ENCODE measurements around the gene SULT2A1. TPM values are rescaled to one million over a fixed set of nuclear protein-coding genes. Genes with fewer than 3 reads are reported as not detected.

The SULT2A1 gene
- total RNA-seq, 4 donors from 2014 or later: 0.32 to 0.96 TPM; not detected in 2

GRCh38 chr19:47824396-47824795 is 61.7 kb downstream of the SULT2A1 start:
- Histone ChIP-seq H3K27ac (no peak overlapping the region), H3K4me1 (no peaks in the 10 kb centered on the region), H3K9me3 (no peaks in the 10 kb centered on the region), H3K4me3 (no peak overlapping the region), H3K27me3 (peaks cover 35% of the 10 kb centered on the region), H3K36me3 (no peaks in the 10 kb centered on the region)
- in situ Hi-C loops (cut with MboI; ENCODE audit: low pct_ligation_motif_present in 1 of 4, low pct_unique_long_range_greater_than_20kb in 1 of 4, low sequenced_read_pairs in 3 of 4) (no loop called here), intact Hi-C loops (cut with DNase I; ENCODE audit: low total_unique reads) (loop anchor here (5.0 kb wide), 1 partner anchor 583 kb away; no protein-coding TSS in a partner anchor)
- WGBS, 2 donors (ENCODE audit: low coverage in 1 of 2): 70% methylated on average over 6 of the region's 6 CpGs; no CpG with 5 or more reads in 1 of the 2 donors
- no peak for TF ChIP-seq EP300 (IDR thresholded peaks at IDR 0.05; ENCODE audit: low read depth)
- no peak for TF ChIP-seq POLR2AphosphoS5 (IDR thresholded peaks at IDR 0.05)
- no peak for TF ChIP-seq CTCF (IDR thresholded peaks at IDR 0.05)
- no peak for DNase-seq

GRCh38 chr19:47821460-47822020 is 64.6 kb downstream of the SULT2A1 start, which contains the start of gene CRX:
Gene CRX (plus strand): TSS chr19:47821937. CDS start chr19:47834444, 12,507 bp downstream.
- intact Hi-C loops (cut with DNase I; ENCODE audit: low total_unique reads) (loop anchor here (5.0 kb wide), 1 partner anchor 586 kb away; no protein-coding TSS in a partner anchor), in situ Hi-C loops (cut with MboI; ENCODE audit: low pct_ligation_motif_present in 1 of 4, low pct_unique_long_range_greater_than_20kb in 1 of 4, low sequenced_read_pairs in 3 of 4) (no loop called here)
- Histone ChIP-seq H3K4me1 (no peaks in the 10 kb centered on the region), H3K9me3 (no peaks in the 10 kb centered on the region), H3K27ac (no peak within 1 kb of the TSS), H3K36me3 (no peaks in the 10 kb centered on the region), H3K27me3 (peaks cover 36% of the 10 kb centered on the region), H3K4me3 (no peak within 1 kb of the TSS)
- no peak for DNase-seq
- no peak for TF ChIP-seq EP300 (IDR thresholded peaks at IDR 0.05; ENCODE audit: low read depth)
- TF ChIP-seq POLR2A (IDR thresholded peaks at IDR 0.05): no peak
- no peak for TF ChIP-seq POLR2AphosphoS5 (IDR thresholded peaks at IDR 0.05)
- WGBS, 2 donors (ENCODE audit: low coverage in 1 of 2): 41 to 64% methylated on average over 2 to 15 of the region's 15 CpGs

Other genes with a start within 250 kb of the SULT2A1 start
- gene EHD2, start 172.9 kb downstream of the SULT2A1 start, total RNA-seq: 10 to 100 TPM; 15.2 to 93.1 (median 25.3) TPM
- gene NOP53, start 140.8 kb downstream of the SULT2A1 start, total RNA-seq: 100 to 1,000 TPM; 239 to 490 (median 364) TPM
- 100 to 1,000 TPM; 474 to 751 (median 653) TPM for gene SELENOW, start 107.6 kb downstream of the SULT2A1 start, total RNA-seq
- not detected for gene TPRX1, start 81.8 kb downstream of the SULT2A1 start, total RNA-seq
- gene CRX, start 64.4 kb downstream of the SULT2A1 start, total RNA-seq: not detected
- not detected for gene TPRX2, start 27.1 kb downstream of the SULT2A1 start, total RNA-seq
- gene BSPH1, start 105.9 kb upstream of the SULT2A1 start, total RNA-seq: not detected
- not detected for gene ELSPBP1, start 108.3 kb upstream of the SULT2A1 start, total RNA-seq
- gene CABP5, start 157.8 kb upstream of the SULT2A1 start, total RNA-seq: not detected
- 1 to 10 TPM; 1.2 to 9.5 (median 8.3) TPM for gene PLA2G4C, start 224.5 kb upstream of the SULT2A1 start, total RNA-seq